Body of pancreas (tissue), 4 donors: ENCODE measurements around the gene CNTRL. TPM values are rescaled to one million over a fixed set of nuclear protein-coding genes. Genes with fewer than 3 reads are reported as not detected.
A peak's percentile ranks its signal among the peaks of the same experiment; 100 is the strongest.

ENCODE experiments used
- ATAC-seq: fragments of 150-250 bp; one replicate; pipeline ENCODE4 v1.9.1; 2016
- DNase-seq, 4 donors: peaks; one replicate each; pipeline ENCODE4 v3.0.0-alpha.2; 2019
- H3K27ac ChIP-seq, 4 donors: fragments of 200-600 bp; sonication (generic); 1 replicate in 3 of 4; 2 replicates in 1 of 4; pipeline versions ENCODE4 v1.5.1 to v1.6.1; 2016 to 2019; ENCODE audit warnings: mild to moderate bottlenecking in 1 of 4, mixed read lengths in 1 of 4, moderate library complexity in 1 of 4
- H3K27me3 ChIP-seq, 2 donors: fragments of 200-600 bp; sonication (generic); one replicate each; pipeline ENCODE4 v1.6.0; 2016; ENCODE audit warnings: mild to moderate bottlenecking in 1 of 2
- H3K36me3 ChIP-seq, 2 donors: fragments of 200-600 bp; sonication (generic); replicated peaks in 1 of 2; 2 replicates each; pipeline ENCODE4 v1.5.1; 2016; ENCODE audit warnings: low read depth in 2 of 2; ENCODE audit not compliant: insufficient read depth in 1 of 2
- H3K4me1 ChIP-seq: fragments of 200-600 bp; sonication (generic); one replicate; pipeline ENCODE4 v1.6.0; 2016
- H3K4me3 ChIP-seq, 2 donors: fragments of 200-600 bp; sonication (generic); 1 replicate in 1 of 2; 2 replicates in 1 of 2; pipeline ENCODE4 v1.5.1; 2016 to 2019
- H3K9me3 ChIP-seq, 3 donors: fragments of 200-600 bp; sonication (generic); 1 replicate in 2 of 3; 2 replicates in 1 of 3; pipeline ENCODE4 v1.5.1; 2016
- CTCF ChIP-seq, 7 experiments: fragments of 450-650 bp in 4 of 7; fragments of 200-600 bp in 3 of 7; sonication (generic) in 3 of 7; IDR thresholded peaks; one replicate each; pipeline ENCODE4 v1.5.1; 2016 to 2019; ENCODE audit warnings: antibody characterized with exemption in 7 of 7
- POLR2A ChIP-seq, 3 donors: fragments of 450-650 bp; IDR thresholded peaks; one replicate each; pipeline ENCODE4 v1.6.1; 2016; ENCODE audit warnings: antibody characterized with exemption in 3 of 3, mild to moderate bottlenecking in 2 of 3
- WGBS, 2 donors: methylation state at CpG; one replicate each; pipeline ENCODE4 v1.1.5; 2017; 5-methylcytosine and 5-hydroxymethylcytosine counted together
- intact Hi-C: fragments of 100-400 bp; cut with DNase I; formaldehyde crosslinking; loops from one replicate; pipeline ENCODE4 v1.15.1; 2023
- total RNA-seq, 2 donors: library from RNA; depleted of rRNA; stranded (reverse); fragments of >200 nt; gene quantifications; one replicate each; pipeline ENCODE4 v1.1.0, GENCODE V29; 2016

The CNTRL gene
- total RNA-seq, 2 donors from 2014 or later, result 16.1 to 20.8 TPM

- Histone ChIP-seq H3K27ac (peak overlapping the region in 3 of 4 donors; percentile 89 to 97 (median 95)), H3K9me3 (no peaks in the 10 kb centered on the region), H3K36me3 (no peaks in the 10 kb centered on the region), H3K27me3 (no peaks in the 10 kb centered on the region), H3K4me3 (peak overlapping the region in 1 of 2 donors; percentile 92), H3K4me1 (peaks cover 48% of the 10 kb centered on the region)
- intact Hi-C loops, result no loop called here
- ATAC-seq (no peak), DNase-seq (no peak)
- WGBS, 2 donors, result 4% methylated on average over 4 of the region's 4 CpGs
- TF ChIP-seq POLR2A (IDR thresholded peaks at IDR 0.05), result no peak
Observed at GRCh38 chr9:121200356-121200755, 125.6 kb downstream of the CNTRL start.

GRCh38 chr9:121201045-121201737, 126.4 kb downstream of the CNTRL start:
- 1% methylated on average over 10 to 55 of the region's 81 CpGs for WGBS, 2 donors
- H3K27ac ChIP-seq, result peak overlapping the region; percentile 89 to 97 (median 92)
- H3K27me3 ChIP-seq, result no peaks in the 10 kb centered on the region
- ATAC-seq (peak; percentile 40), DNase-seq (peak in 2 of 4 donors; percentile 40 to 56)
- H3K36me3 ChIP-seq, result no peaks in the 10 kb centered on the region
- peaks cover 42% of the 10 kb centered on the region for H3K4me1 ChIP-seq
- TF ChIP-seq POLR2A (IDR thresholded peaks at IDR 0.05) (no peak), CTCF (IDR thresholded peaks at IDR 0.05) (no peak)
- peak overlapping the region; percentile 84 to 92 for H3K4me3 ChIP-seq
- intact Hi-C loops, result no loop called here
- no peaks in the 10 kb centered on the region for H3K9me3 ChIP-seq

- Histone ChIP-seq H3K4me3 (peak within 1 kb of the TSS; percentile 84 to 92), H3K27me3 (no peaks in the 10 kb centered on the region), H3K4me1 (peaks cover 35% of the 10 kb centered on the region), H3K9me3 (no peaks in the 10 kb centered on the region), H3K36me3 (no peaks in the 10 kb centered on the region), H3K27ac (peak within 1 kb of the TSS; percentile 89 to 97 (median 92))
- ATAC-seq, result peak; percentile 97
- WGBS, 2 donors, result 1 to 2% methylated on average over 21 to 55 of the region's 55 CpGs
- TF ChIP-seq POLR2A (IDR thresholded peaks at IDR 0.05) (peak; percentile 74 to 89 (median 88)), CTCF (IDR thresholded peaks at IDR 0.05) (peak in 6 of 7 experiments; percentile 36 to 69 (median 54))
- DNase-seq, result peak; percentile 100
- intact Hi-C loops, result no loop called here
Observed at GRCh38 chr9:121201738-121202533, 127.2 kb downstream of the CNTRL start, which contains the start of gene RAB14. Gene RAB14 (minus strand): TSS chr9:121201869. CDS start chr9:121193412, 8,457 bp downstream.

GRCh38 chr9:121204121-121204520, 129.4 kb downstream of the CNTRL start:
- 63 to 68% methylated on average over 2 of the region's 2 CpGs for WGBS, 2 donors
- Histone ChIP-seq H3K9me3 (no peaks in the 10 kb centered on the region), H3K27me3 (no peaks in the 10 kb centered on the region), H3K36me3 (no peaks in the 10 kb centered on the region), H3K4me3 (no peak overlapping the region), H3K27ac (no peak overlapping the region), H3K4me1 (peaks cover 13% of the 10 kb centered on the region)
- no peak for TF ChIP-seq CTCF (IDR thresholded peaks at IDR 0.05)
- no peak for TF ChIP-seq POLR2A (IDR thresholded peaks at IDR 0.05)
- intact Hi-C loops, result no loop called here
- no peak for DNase-seq
- ATAC-seq, result no peak

DNA sequence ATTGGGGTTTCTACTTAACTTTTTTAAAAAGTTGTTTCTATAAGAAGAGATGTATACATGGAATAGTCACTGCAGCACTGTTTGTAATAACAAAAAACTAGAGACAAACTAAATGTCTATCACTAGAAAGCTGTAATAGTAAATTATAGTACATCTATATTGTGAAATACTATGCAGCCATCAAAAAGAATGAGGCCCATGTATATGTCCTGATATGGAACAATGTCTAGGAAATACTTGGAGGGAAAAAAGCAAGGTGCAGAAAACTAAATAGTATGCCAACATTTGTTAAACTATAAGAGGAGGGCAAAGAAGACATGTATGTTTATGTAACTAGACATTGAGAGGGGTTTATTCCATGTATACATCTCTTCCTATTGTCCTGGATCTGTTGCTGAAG, 129.9 kb downstream of the CNTRL start:
- Histone ChIP-seq H3K9me3 (no peaks in the 10 kb centered on the region), H3K27me3 (no peaks in the 10 kb centered on the region), H3K4me1 (peaks cover 8% of the 10 kb centered on the region), H3K36me3 (no peaks in the 10 kb centered on the region), H3K4me3 (no peak overlapping the region), H3K27ac (no peak overlapping the region)
- ATAC-seq (no peak), DNase-seq (no peak)
- intact Hi-C loops, result no loop called here
- TF ChIP-seq POLR2A (IDR thresholded peaks at IDR 0.05), result no peak
- TF ChIP-seq CTCF (IDR thresholded peaks at IDR 0.05), result no peak
